ENCODE measurements around the gene DRGX.

The DRGX gene

DNA sequence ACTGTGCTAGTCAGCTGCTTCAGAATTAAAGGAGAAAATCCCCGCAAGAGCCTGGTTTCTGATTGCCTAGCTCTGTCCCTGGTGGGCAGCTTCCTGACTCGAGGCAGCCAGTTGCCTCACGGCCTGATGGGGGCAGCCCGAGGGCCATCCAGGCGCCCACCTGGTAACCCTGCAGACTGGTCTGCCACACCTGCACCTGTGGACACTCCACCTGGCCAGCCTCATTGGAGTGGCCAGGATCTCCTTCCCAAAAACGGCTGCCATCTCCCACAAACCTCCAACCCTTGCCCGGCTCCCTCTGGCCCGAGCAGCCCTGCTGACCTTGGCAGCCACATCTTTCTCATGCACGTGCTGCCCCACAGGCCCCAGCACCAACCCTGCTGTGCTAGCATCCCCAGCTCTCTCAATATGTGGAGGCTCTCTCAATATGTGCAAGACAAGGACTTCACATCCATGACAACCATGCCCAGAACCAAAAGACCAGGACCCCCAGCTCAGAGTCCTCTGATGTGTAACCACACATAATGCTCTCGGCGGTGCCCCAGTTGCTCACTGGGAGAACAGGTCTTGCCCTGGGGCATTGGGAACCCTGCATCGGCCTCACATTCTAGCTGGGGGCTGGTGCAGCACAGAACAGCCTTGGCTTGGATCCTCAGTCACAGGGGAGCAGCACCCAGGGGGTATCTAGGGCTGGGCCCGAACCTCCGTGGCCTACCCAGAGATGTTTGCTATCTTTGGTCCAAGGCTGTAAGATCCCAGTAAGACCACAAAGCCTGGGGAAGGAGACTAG, 14.6 kb downstream of the DRGX start:
- no peak for DNase-seq

DNA sequence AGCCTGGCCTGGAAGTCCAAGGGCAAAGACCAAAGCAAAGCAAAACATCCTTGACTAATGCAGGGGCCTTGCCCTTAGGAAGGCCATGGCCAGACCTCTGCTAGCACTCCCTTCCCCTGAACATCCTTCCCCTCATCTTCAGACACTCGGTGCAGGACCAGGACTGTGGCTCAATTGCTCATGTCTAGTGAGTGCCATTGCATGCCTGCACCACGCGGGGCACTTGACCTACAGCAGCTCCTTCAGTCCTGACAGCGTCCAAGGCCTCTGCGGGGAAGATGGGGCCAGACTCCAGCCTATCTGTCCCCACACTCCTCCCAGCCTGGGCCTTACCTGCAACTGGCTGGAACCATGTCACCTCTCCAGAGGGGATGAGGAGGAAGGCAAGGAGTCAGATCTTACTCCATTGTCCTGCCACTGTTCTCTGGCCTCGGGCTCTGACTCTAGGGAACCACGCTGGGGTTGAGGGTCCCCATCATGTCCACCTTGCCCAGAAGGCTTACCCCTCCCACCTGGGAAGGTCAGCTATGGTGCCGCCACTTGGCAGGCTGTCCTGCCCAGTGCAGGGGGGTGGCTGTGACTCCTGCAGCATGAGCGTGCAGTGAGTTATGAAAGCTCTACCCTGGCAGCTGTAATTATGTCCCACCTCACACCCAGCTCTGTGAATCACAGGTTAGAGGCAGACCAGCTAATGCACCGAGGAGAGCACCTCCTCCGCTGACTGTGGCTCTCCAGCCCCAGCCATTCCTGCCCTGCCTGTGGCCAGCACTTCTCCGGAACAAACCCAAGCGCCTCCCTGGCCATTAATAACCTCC, 16.1 kb downstream of the DRGX start:
- no peak for DNase-seq

DNA sequence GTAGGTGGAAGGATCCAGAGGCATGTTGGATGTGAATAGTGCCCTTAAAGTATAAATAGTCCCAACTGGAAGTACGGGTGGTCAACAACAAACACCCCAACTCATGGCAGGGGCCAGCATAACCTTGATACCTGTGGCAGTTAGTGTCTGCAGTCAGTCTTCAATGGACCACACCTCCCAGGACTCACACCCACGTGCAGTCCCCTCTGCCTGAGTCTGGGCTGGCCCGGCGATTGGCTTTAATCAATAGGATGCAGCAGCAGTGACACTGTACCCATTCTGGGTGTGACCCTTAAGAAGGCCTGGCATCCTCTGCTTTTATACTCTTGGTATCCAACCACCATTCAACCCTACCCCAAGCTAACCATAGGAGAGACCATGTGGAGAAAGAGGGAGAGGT, 18.6 kb downstream of the DRGX start:
- DNase-seq, result no peak

DNA sequence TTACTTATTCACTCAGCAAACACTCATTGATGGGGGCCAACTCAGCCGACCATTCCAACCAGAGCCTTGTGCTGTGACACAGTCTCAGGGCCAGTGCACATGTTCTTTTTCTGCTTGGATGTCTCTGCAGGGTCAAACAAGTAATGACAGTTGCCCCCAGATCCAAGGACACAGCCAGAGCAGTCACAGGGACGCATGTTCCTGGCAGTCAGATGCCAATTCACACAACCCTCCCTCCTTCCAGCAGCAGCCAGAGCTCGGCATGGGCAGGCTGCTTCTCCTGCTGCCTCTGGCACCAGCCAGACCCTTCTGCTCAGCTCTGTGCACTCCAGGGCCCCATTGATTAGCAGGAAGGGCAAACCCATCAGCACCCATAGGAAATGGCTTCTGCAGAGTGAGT, 20.3 kb downstream of the DRGX start:
- no peak for DNase-seq

DNA sequence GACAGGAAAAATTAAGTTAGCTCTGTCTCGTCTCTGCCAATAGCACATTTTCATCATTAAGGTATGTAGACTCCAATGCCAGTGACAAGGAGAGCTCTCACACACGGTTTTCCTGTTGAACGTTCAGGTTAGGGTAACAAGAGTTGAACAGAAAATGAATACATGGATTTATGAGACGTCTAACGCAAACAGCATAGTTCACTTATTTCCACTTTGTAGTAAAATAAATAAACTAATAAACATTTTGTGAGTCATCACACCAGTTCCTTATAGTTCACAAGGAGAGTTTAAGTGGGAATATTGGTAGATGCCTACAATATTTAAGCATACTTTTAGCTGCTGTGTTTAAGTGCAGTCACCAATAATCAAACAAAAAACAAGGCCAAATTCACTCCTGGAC, 21.1 kb downstream of the DRGX start:
- no peak for DNase-seq

GRCh38 chr10:49373361-49373760, 22.5 kb downstream of the DRGX start:
- DNase-seq, result no peak

DNA sequence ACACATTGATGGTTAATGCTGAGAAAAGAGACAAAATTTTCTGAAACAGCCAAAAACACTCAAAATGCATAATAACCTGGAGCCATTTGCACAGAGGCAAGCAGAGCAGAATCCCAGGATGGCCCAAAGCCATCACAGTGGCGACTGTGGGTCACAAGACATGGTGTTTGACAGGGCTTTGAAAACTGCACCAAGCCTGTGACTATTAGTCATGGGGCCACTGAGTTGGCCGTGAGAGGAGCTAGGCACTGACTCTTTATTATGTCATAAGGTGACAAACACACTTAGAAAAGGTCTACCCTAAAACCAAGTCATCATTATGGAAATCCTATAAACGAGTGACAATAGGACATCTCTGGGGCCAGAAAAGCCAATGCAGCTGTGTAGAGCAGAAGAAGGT, 23.9 kb downstream of the DRGX start:
- DNase-seq, result no peak

DNA sequence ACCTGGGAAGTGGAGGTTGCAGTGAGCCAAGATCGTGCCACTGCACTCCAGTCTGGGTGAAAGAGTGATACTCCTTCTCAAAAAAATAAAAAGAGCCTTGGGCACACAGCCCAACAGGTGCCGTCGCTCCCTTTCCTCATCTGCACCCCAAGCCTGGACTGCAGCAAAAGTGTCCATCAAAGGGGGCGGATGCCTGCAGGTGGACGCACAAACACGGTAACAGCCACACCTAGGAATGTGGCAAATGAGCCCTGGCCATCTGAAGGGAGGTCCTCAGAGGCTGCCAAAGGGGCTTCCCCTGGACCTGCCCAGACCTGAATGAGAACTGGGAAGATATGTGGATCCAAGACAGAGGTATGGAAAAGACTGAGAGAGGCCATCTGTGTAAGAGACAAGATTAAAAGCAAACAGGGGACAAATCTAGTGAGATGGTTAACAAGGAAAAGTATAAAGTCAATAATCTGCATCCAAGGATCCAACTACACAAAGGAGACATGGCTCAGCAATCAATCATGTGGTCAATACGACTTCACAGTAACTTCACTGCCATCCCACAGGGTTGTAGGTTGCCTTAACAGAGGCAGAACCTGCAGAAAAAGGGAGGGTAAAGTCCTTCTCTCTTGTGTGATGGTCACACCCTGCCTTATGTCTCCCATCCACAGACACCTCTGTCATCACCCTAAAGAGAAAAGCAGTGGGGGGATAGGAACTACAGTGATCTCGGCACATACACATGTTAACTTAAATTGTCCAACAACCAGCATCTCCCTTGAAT, 25.4 kb downstream of the DRGX start:
- DNase-seq, result no peak

DNA sequence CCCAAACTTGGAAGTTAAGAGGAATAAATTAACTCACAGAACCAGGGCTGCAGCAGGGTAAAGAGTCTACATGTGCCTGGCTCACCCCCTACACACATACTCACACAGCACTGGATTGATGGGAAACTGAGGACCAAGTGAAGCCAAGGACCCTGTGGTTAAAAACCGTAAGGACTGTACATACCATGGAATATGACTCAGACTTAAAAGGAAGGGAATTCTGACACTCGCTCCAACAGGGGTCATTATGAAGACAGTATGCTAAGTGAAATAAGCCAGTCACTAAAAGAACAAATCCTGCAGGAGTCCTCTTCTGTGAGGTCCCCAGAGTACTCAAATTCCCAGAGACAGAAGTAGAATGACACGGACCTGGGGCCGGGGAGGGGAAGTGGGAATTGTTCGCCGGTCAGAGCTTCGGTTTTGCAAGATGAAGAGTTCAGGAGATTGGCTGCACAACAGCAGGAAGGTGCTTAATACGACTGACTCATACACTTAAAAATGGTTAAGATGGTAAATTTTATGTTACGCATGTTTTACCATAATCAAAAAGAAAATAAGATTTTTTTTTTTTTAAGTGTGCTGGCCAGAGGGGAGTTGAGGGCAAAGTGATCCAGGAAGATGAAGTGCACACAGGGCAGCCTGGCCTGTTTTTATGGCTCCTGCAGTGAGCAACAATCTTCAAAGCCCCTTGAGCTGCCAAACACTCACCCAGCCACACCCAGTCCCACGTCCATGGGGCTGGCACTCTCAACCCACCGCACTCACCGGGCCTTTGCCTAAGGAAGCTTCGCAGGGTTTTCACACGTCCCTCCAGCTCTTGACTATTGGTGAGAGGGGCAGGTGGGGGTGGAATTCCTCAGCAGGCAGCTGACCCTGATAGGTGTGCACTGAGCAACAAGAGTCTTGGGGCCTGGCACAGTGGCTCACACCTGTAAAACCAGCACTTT, 26.4 kb downstream of the DRGX start:
- no peak for DNase-seq

- no peak for DNase-seq
Measured at GRCh38 chr10:49368256-49368655, 27.6 kb downstream of the DRGX start.

- no peak for DNase-seq
Measured at GRCh38 chr10:49367600-49367999, 28.3 kb downstream of the DRGX start.

- no peak for DNase-seq
Measured at GRCh38 chr10:49366460-49366859, 29.4 kb downstream of the DRGX start.

- no peak for DNase-seq
Measured at GRCh38 chr10:49365675-49366415, 30.0 kb downstream of the DRGX start.

- no peak for DNase-seq
Measured at GRCh38 chr10:49365275-49365674, 30.6 kb downstream of the DRGX start.

DNA sequence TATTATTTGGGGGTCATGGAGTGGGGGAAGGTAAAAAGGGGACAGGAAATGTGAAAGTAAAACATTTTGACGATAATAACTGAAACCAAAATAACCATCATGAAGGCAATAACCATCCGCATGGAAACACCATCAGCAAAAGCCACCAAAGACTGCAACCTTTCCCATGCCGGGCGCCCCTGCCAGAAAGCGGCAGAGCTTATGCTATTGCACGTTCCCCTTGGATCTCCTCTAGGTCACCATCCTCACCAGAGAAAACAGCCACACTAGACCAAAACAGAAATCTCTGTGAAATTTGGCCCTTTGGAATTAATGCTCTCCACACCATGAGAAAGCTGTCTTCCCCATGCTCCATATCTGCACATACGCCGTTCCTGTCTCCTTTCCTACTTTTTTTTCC, 31.1 kb downstream of the DRGX start:
- DNase-seq, result no peak

GRCh38 chr10:49364051-49364450, 31.8 kb downstream of the DRGX start:
- no peak for DNase-seq

- no peak for DNase-seq
Measured at GRCh38 chr10:49363309-49364031, 32.4 kb downstream of the DRGX start.

- DNase-seq, result no peak
Measured at GRCh38 chr10:49362596-49363260, 33.2 kb downstream of the DRGX start.

- no peak for DNase-seq
Measured at GRCh38 chr10:49361735-49362568, 33.9 kb downstream of the DRGX start.

Measured in NCI-H2171 treated with DMSO at 0.1 percent for 48 hours (cell line).